Right lobe of liver (tissue), 6 donors: ENCODE results near the gene ATP1A3. TPM values are rescaled to one million over a fixed set of nuclear protein-coding genes. Genes with fewer than 3 reads are reported as not detected.

Source experiments
- ATAC-seq, 4 donors: fragments of 200-7000 bp; cut with Tn5 transposase; one replicate each; pipeline ENCODE4 v1.9.1; 2020; ENCODE audit warnings: mild to moderate bottlenecking in 4 of 4, moderate library complexity in 4 of 4
- DNase-seq, 3 donors: peaks; one replicate each; pipeline ENCODE4 v3.0.0-alpha.2; 2020
- H3K27ac ChIP-seq, 3 donors: fragments of 200-600 bp; one replicate each; pipeline ENCODE4 v1.8.0; 2022
- H3K27me3 ChIP-seq, 2 donors: fragments of 200-600 bp; one replicate each; pipeline ENCODE4 v1.8.0; 2022
- H3K36me3 ChIP-seq, 4 donors: fragments of 200-600 bp; sonication (generic) in 1 of 4; one replicate each; pipeline versions ENCODE4 v1.5.1 to v1.8.0; 2017 to 2022; ENCODE audit warnings: control low read depth in 1 of 4
- H3K4me1 ChIP-seq, 4 donors: fragments of 200-600 bp; sonication (generic) in 1 of 4; one replicate each; pipeline versions ENCODE4 v1.5.1 to v1.8.0; 2017 to 2022; ENCODE audit warnings: control low read depth in 1 of 4
- H3K4me3 ChIP-seq, 3 donors: fragments of 200-600 bp; one replicate each; pipeline ENCODE4 v1.8.0; 2022
- H3K9me3 ChIP-seq, 4 donors: fragments of 200-600 bp; sonication (generic) in 1 of 4; one replicate each; pipeline versions ENCODE4 v1.5.1 to v1.8.0; 2017 to 2022; ENCODE audit warnings: control low read depth in 1 of 4
- CTCF ChIP-seq, 4 donors: fragments of 200-600 bp in 3 of 4; fragments of 450-650 bp in 1 of 4; IDR thresholded peaks; one replicate each; pipeline versions ENCODE4 v1.5.1 to v1.8.0; 2016 to 2022; ENCODE audit warnings: antibody characterized with exemption in 4 of 4, mild to moderate bottlenecking in 2 of 4
- POLR2A ChIP-seq: fragments of 450-650 bp; IDR thresholded peaks from one replicate; pipeline ENCODE4 v1.6.1; 2017; ENCODE audit warnings: antibody characterized with exemption, mild to moderate bottlenecking
- WGBS: methylation state at CpG from one replicate; pipeline ENCODE4 v1.1.6; 2018; ENCODE audit warnings: low coverage, low lambda C conversion rate; ENCODE audit not compliant: insufficient coverage; ENCODE audit errors: missing lambda C conversion rate; 5-methylcytosine and 5-hydroxymethylcytosine counted together
- intact Hi-C, 2 donors: fragments of 100-400 bp; cut with DNase I; formaldehyde crosslinking; loops; one replicate each; pipeline versions ENCODE4 v1.11.2 to v1.14.1; 2022
- total RNA-seq, 6 experiments: library from RNA; depleted of rRNA in 2 of 6; stranded (reverse); fragments of >200 nt in 2 of 6; fragmentation: NEBNext Ultra II Directional in 3 of 6; extraction: Animal tissue kit (Norgen Biotek cat#: 25700) in 3 of 6; gene quantifications; one replicate each; pipeline versions ENCODE4 v1.1.0 to v1.2.4, GENCODE V29; 2016 to 2023
- donor health status: DM: no; HTN: yes; CAD: no.
- donor health status: DM: no; HTN: no; CAD: no.
- donor health status: DM: no; HTN: no; CAD: no.
- donor health status: DM: no; HTN: yes; CAD: no.
- donor health status: DM: no; HTN: yes; CAD: no.

ATP1A3 gene
- total RNA-seq, 6 experiments from 2014 or later = 0.07 TPM; not detected in 4

- TF ChIP-seq POLR2A = no peak
- no peak for TF ChIP-seq CTCF (IDR thresholded peaks at IDR 0.05)
- Histone ChIP-seq H3K4me3 (no peak overlapping the region), H3K27ac (no peak overlapping the region), H3K27me3 (peaks cover 0 to 33% of the 10 kb centered on the region in 2 donors), H3K4me1 (peaks cover 0 to 7% (median 0%) of the 10 kb centered on the region in 4 donors), H3K36me3 (no peaks in the 10 kb centered on the region), H3K9me3 (no peaks in the 10 kb centered on the region)
- WGBS = 46% methylated on average over 13 of the region's 13 CpGs
- ATAC-seq = no peak
- intact Hi-C loops = no loop called here
- no peak for DNase-seq
Measured at GRCh38 chr19:41924151-41925145, 69.6 kb downstream of the ATP1A3 start.

- peaks cover 0 to 3% (median 0%) of the 10 kb centered on the region in 4 donors for H3K4me1 ChIP-seq
- ATAC-seq = no peak
- 35% methylated on average over 6 of the region's 6 CpGs for WGBS
- H3K4me3 ChIP-seq = no peak overlapping the region
- DNase-seq = no peak
- H3K27ac ChIP-seq = no peak overlapping the region
- H3K27me3 ChIP-seq = peaks cover 0 to 27% of the 10 kb centered on the region in 2 donors
- no peaks in the 10 kb centered on the region for H3K36me3 ChIP-seq
- intact Hi-C loops = no loop called here
- TF ChIP-seq CTCF (IDR thresholded peaks at IDR 0.05) (no peak), POLR2A (no peak)
- no peaks in the 10 kb centered on the region for H3K9me3 ChIP-seq
Measured at GRCh38 chr19:41923045-41923788, 70.8 kb downstream of the ATP1A3 start.

GRCh38 chr19:41922585-41922984 is 71.4 kb downstream of the ATP1A3 start:
- intact Hi-C loops = no loop called here
- Histone ChIP-seq H3K4me1 (no peaks in the 10 kb centered on the region), H3K27me3 (peaks cover 0 to 20% of the 10 kb centered on the region in 2 donors), H3K4me3 (no peak overlapping the region), H3K27ac (no peak overlapping the region), H3K9me3 (no peaks in the 10 kb centered on the region), H3K36me3 (no peaks in the 10 kb centered on the region)
- ATAC-seq (no peak), DNase-seq (no peak)
- TF ChIP-seq CTCF (IDR thresholded peaks at IDR 0.05) (no peak), POLR2A (no peak)
- WGBS = 0% methylated on average over 3 of the region's 18 CpGs

GRCh38 chr19:41921577-41922576 is 72.2 kb downstream of the ATP1A3 start:
- WGBS = 12% methylated on average over 15 of the region's 22 CpGs
- H3K4me3 ChIP-seq = no peak overlapping the region
- intact Hi-C loops = no loop called here
- DNase-seq (no peak), ATAC-seq (no peak)
- no peak for TF ChIP-seq CTCF (IDR thresholded peaks at IDR 0.05)
- no peak for TF ChIP-seq POLR2A
- peaks cover 0 to 15% of the 10 kb centered on the region in 2 donors for H3K27me3 ChIP-seq
- no peak overlapping the region for H3K27ac ChIP-seq
- no peaks in the 10 kb centered on the region for H3K36me3 ChIP-seq
- H3K9me3 ChIP-seq = no peaks in the 10 kb centered on the region
- no peaks in the 10 kb centered on the region for H3K4me1 ChIP-seq
